IgD-negative memory B cell (primary cell): Measurements from ENCODE around the gene DEGS1. TPM values are rescaled to one million over a fixed set of nuclear protein-coding genes. Genes with fewer than 3 reads are reported as not detected.

Experiments
- H3K27ac Mint-ChIP-seq, 3 donors: one replicate each; pipeline ENCODE4 v1.8.0; 2020 to 2022; ENCODE audit warnings: mild to moderate bottlenecking in 3 of 3, mixed read lengths in 3 of 3, moderate library complexity in 1 of 3
- H3K27me3 Mint-ChIP-seq: one replicate; pipeline ENCODE4 v1.8.0; 2021; ENCODE audit warnings: mixed read lengths
- H3K36me3 Mint-ChIP-seq: one replicate; pipeline ENCODE4 v1.8.0; 2020; ENCODE audit warnings: mild to moderate bottlenecking, mixed read lengths
- H3K4me1 Mint-ChIP-seq, 3 donors: one replicate each; pipeline ENCODE4 v1.8.0; 2020 to 2022; ENCODE audit warnings: mixed read lengths in 3 of 3, mild to moderate bottlenecking in 1 of 3
- H3K4me3 Mint-ChIP-seq, 4 donors: one replicate each; pipeline ENCODE4 v1.8.0; 2020 to 2022; ENCODE audit warnings: mild to moderate bottlenecking in 4 of 4, mixed read lengths in 4 of 4, moderate library complexity in 3 of 4
- H3K9me3 Mint-ChIP-seq, 3 donors: one replicate each; pipeline ENCODE4 v1.8.0; 2020 to 2021; ENCODE audit warnings: mixed read lengths in 3 of 3, mild to moderate bottlenecking in 1 of 3
- polyA plus RNA-seq: library from polyadenylated mRNA; unstranded; fragments of 300-500 nt; fragmentation: Illumina TruSeq; gene quantifications from one replicate; pipeline ENCODE4 v1.2.3, GENCODE V29; 2021

DEGS1 gene
- polyA plus RNA-seq, 1 donor from 2014 or later: 114 TPM

DNA sequence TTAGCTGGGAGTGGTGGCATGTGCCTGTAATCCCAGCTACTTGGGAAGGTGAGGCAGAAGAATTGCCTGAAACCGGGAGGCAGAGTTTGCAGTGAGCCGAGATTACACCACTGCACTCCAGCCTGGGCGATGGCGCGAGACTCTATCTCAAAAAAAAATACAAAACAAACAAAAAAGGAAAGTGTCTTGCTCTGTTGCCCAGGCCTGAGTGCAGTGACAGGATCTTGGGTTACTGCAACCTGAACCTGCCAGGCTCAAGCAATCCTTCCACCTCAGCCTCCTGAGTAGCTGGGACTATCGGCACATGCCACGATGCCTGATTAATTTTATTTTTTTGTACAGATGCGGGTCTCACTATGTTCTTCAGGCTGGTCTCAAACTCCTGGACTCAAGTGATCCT, 33.3 kb downstream of the DEGS1 start:
- no peaks in the 10 kb centered on the region for H3K36me3 Mint-ChIP-seq
- no peaks in the 10 kb centered on the region for H3K9me3 Mint-ChIP-seq
- peaks cover 0 to 8% (median 6%) of the 10 kb centered on the region in 3 donors for H3K4me1 Mint-ChIP-seq
- peaks cover 2% of the 10 kb centered on the region for H3K27me3 Mint-ChIP-seq
- H3K4me3 Mint-ChIP-seq: no peak overlapping the region
- no peak overlapping the region for H3K27ac Mint-ChIP-seq

DNA sequence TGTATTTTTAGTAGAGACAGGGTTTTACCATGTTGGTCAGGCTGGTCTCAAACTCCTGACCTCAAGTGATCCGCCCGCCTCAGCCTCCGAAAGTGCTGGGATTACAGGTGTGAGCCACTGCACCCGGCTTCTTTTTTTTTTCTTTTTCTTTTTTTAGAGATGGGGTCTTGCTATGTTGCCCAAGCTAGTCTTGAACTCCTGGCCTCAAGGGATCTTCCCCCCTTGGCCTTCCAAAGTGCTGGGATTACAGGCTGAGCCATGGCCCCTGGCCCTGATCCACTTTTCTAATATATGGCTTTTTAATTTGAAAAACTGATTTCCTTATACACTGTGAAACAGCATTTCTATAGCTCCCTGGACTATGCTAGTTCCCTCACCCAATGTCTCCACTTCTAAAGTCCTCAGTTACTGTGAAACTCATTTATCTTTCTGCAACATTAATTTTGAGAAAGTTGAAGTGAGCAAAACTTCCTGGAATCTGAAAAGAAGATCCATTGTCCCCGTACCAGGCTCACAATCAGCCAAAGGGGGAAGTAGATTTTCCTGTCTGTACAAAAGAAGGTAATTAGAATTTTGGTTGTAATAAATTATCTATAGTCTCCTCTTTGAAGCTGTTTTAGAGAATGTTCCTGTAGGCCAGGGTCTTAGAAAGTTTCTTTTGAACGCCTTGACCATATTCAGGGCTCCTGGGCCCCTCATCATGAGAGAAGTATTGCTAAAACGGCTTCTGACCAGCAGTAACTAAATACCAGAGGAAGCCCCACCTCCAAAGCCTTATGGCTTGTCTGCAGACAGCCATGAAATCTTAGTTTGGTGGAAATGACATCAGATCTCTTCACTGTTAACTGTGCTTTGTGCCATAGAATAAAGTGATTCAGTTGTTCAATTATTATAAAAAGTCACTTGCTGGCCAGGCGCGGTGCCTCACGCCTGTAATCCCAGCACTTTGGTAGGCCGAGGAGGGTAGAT, 34.9 kb downstream of the DEGS1 start:
- Mint-ChIP-seq H3K4me3 (no peak overlapping the region), H3K9me3 (no peaks in the 10 kb centered on the region), H3K4me1 (peaks cover 0 to 8% (median 4%) of the 10 kb centered on the region in 3 donors), H3K27me3 (peaks cover 2% of the 10 kb centered on the region), H3K27ac (no peak overlapping the region), H3K36me3 (no peaks in the 10 kb centered on the region)

DNA sequence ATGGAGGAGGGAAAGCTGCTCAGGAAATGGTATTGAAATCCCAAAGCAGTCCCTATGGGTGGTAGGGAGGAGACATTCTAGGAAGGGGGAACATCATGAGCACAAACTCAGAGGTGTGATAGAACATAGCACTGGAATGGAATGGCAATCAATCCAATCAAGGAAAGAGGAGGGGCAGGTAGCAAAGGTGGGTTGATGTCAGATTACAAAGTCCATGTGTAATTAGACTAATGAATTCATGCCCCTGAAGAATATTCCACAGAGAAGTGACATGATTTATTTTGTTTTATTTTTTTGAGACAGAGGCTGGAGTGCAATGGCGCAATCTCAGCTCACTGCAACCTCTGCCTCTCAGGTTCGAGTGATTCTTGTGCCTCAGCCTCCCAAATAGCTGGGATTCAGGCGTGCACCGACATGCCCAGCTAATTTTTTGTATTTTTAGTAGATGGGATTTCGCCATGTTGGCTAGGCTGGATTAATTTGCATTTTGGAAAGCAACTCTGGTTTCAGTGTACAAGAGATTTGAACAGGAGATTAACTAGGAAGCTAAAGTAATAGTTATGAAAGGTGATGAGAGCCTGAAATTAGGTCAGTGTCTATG, 36.1 kb downstream of the DEGS1 start:
- Mint-ChIP-seq H3K27ac (peak overlapping the region in 1 of 3 donors; percentile 3), H3K9me3 (no peaks in the 10 kb centered on the region), H3K36me3 (peaks cover 2% of the 10 kb centered on the region)

DNA sequence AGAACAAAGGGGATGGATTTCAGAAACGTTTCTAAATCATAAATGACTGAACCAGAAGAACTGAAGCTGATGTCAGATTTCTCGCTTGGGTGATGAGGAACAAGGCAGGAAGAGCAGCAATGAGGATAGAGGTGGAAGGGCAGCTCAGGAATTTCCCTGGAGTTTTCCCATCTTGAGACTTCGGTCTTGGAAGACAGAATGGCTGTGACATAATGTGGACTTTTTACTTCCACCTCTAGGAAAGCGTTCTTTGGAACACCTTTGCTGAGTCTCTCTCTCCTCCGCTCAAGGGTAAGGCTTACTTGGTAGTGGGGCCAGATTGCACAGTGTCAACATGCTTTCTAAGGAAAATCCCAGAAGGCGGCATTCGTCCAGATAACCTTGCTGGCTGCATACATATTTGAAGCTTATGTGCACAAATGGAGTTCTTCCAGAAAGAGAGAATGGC, 36.6 kb downstream of the DEGS1 start:
- no peak overlapping the region for H3K4me3 Mint-ChIP-seq
- H3K36me3 Mint-ChIP-seq: peaks cover 2% of the 10 kb centered on the region
- H3K9me3 Mint-ChIP-seq: no peaks in the 10 kb centered on the region
- H3K27me3 Mint-ChIP-seq: peaks cover 2% of the 10 kb centered on the region
- H3K27ac Mint-ChIP-seq: peak overlapping the region in 1 of 3 donors; percentile 3
- peaks cover 0 to 2% (median 0%) of the 10 kb centered on the region in 3 donors for H3K4me1 Mint-ChIP-seq

More for the DNA sequence above, 36.1 kb downstream of the DEGS1 start:
- Mint-ChIP-seq H3K27me3 (peaks cover 2% of the 10 kb centered on the region), H3K4me1 (peaks cover 0 to 4% (median 0%) of the 10 kb centered on the region in 3 donors), H3K4me3 (no peak overlapping the region)

DNA sequence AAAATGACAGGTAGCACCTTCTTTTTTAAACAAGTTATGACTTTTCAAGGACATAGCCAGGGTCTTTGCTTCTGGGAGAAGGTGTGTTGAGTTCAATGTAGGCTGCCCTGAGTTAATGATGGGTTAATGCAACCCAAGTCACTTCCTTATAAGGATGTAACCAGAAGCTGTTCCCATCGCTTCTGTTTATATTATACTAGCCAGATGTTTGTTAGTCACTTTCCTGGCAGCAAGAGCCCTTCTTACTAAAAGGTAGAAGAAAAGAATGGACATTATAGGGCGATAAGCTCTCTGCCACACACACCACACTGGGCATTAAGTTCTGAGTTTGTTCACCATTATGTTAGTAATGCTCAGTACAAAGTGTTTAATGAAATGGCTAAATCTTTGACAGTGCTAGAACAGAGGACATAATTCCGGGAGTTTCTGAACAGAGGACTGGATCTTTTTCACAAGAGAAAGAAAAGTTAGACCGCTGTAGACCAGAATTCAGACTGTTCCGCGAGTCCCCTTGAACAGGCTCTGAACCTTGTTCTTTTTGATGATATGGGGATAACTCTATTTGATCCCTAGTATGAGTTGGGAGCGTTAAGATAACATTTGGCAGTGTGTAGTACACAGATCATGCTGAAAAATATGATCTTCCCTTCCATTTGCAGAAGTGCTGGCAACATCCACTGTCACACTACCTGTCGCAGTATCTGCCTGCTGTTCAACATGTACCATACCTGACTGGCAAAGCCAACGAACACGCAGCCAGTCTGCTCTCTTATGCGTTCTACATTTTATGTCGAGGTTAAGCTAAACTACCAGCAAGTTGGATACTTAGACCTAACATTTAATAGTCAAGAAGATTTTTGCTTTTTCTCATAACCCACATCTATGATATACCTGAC, 41.0 kb downstream of the DEGS1 start:
- H3K27me3 Mint-ChIP-seq: peaks cover 2% of the 10 kb centered on the region

DNA sequence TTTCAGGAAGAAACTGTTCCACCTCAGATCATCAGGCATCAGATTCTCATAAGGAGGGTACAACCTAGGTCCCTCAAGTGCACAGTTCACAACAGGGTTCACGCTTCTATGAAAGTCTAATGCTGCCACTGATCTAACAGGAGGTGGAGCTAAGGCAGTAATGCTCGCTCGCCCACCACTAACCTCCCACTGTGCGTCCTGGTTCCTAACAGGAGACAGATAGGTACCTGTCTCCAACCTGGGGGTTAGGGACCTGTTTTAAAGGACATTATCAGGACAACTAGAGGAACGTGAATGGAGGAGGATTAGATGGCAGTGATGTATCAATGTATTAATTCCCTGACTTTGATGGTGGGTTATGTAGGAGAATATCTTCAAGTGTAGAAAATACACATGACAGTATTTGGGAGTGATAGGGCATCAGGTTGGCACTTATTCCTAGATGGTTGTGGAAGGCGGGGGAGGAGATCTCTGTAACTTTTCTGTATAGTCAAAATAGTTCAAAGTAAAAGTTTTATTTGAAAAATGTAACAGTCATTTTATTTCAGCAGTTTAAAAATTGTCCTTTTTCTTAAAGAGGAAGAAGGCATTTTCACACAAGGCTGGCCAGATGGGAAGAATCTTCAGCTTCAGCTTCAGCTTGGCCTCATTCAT, 43.9 kb downstream of the DEGS1 start:
- peaks cover 23% of the 10 kb centered on the region for H3K36me3 Mint-ChIP-seq
- H3K4me1 Mint-ChIP-seq: no peaks in the 10 kb centered on the region
- no peaks in the 10 kb centered on the region for H3K27me3 Mint-ChIP-seq
- H3K9me3 Mint-ChIP-seq: no peaks in the 10 kb centered on the region
- H3K4me3 Mint-ChIP-seq: no peak overlapping the region
- H3K27ac Mint-ChIP-seq: no peak overlapping the region

More for the DNA sequence above, 41.0 kb downstream of the DEGS1 start:
- Mint-ChIP-seq H3K9me3 (no peaks in the 10 kb centered on the region), H3K4me1 (no peaks in the 10 kb centered on the region), H3K4me3 (no peak overlapping the region), H3K36me3 (peaks cover 13% of the 10 kb centered on the region), H3K27ac (no peak overlapping the region)

DNA sequence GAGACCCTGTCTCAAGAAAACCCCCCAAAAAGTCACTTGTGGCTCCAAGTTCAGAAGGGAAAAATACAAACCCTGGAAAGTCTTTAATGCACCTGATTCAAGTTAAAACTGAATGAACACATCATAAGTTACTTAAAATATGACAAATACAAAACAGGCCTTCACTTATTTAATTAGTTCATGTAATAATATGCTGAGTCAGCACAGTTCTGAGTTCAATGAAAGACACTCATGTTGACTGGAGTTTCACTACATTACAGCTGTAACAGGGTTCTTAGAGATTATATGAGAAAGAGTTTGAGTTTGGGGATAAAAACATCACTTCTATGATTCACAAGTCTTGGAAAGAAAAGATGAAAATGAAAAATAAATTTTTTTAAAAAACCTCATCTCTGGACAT, 51.0 kb downstream of the DEGS1 start:
- Mint-ChIP-seq H3K36me3 (peaks cover 14% of the 10 kb centered on the region), H3K4me3 (no peak overlapping the region), H3K4me1 (no peaks in the 10 kb centered on the region), H3K27me3 (no peaks in the 10 kb centered on the region), H3K27ac (no peak overlapping the region), H3K9me3 (no peaks in the 10 kb centered on the region)

DNA sequence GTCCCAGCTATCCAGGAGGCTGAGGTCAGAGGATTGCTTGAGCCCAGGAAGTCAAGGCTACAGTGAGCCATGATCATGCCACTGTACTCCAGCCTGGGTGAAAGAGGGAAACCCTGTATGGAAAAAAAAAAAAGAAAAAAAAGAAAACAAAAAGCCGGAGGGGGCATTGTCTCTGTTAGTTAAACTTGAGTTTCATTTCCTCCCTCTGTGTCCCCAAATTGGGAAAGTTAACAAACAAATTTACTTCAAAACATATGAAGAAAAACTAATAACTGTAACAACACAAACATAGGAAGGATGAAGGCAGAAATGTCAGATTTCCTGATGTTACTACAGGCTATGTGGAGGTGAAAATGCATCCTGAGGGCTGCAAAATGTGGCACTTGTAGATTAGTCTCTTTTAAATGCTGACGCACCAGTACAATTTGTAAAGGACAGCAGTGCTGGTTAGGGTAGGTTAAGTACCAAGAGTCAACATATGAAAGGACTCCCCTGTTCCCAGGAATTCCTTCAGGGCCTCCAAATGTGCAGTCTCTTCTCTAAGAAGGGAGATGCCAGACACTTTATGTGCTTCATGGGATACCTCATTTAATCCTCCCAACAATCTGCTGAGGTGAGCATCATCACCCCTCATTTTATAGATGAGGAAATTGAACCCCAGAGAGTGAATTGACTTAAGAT, 52.9 kb downstream of the DEGS1 start:
- H3K4me1 Mint-ChIP-seq: no peaks in the 10 kb centered on the region
- H3K27ac Mint-ChIP-seq: no peak overlapping the region
- H3K36me3 Mint-ChIP-seq: peaks cover 11% of the 10 kb centered on the region
- H3K9me3 Mint-ChIP-seq: no peaks in the 10 kb centered on the region
- H3K27me3 Mint-ChIP-seq: no peaks in the 10 kb centered on the region
- no peak overlapping the region for H3K4me3 Mint-ChIP-seq

DNA sequence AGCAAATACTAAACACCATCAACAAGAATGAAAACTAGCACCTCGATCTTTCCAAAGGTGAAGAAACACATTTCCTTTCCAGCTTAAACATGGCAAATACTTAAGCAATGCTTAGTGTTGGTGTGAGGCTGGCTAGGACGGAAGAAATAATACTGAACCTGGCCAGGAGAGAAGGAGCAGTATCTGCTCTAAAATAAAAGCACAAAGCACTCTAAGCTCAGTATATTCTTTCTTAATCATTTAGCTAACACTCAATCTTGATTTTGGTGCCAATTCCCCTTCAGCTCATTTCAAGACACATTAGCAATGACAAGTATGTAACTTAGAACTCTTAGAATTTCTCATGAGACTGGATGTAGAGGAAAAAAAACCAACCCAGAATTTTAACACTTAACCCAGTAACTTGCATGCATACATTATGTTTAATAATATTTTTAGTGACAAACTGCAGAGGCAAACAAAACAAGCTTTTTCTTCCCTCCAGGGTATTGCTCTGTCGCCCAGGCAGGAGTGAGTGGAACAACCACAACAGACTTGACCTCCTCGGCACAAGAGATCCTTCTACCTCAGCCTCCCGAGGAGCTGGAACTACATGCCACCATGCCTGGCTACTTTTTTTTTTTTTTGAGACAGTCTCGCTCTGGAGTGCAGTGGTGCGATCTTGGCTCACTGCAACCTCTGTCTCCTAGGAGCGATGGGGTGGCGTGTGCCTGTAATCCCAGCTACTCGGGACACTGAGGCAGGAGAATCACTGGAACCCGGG, 54.3 kb downstream of the DEGS1 start:
- Mint-ChIP-seq H3K36me3 (peaks cover 10% of the 10 kb centered on the region), H3K27me3 (no peaks in the 10 kb centered on the region), H3K9me3 (no peaks in the 10 kb centered on the region), H3K27ac (no peak overlapping the region), H3K4me1 (no peaks in the 10 kb centered on the region), H3K4me3 (no peak overlapping the region)

DNA sequence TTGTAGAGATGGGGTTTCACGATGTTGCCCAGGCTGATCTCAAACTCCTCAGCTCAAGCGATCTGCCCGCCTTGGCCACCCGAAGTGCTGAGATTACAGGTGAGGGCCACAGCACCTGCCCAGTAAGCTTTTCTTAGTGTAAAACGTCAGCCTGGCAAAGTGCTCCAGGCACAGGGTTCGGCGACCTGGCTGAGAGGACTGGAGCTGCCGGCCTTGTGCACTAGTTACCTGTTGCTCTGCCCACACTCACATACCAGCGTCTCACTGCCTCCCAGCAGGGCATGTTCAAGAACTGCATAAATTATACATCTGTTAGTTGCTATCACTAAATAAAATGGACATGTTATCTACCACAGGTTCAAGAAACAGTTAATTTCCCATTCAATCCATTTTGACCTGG, 55.2 kb downstream of the DEGS1 start:
- H3K4me3 Mint-ChIP-seq: no peak overlapping the region
- peaks cover 9% of the 10 kb centered on the region for H3K36me3 Mint-ChIP-seq
- no peaks in the 10 kb centered on the region for H3K4me1 Mint-ChIP-seq
- H3K27ac Mint-ChIP-seq: no peak overlapping the region
- no peaks in the 10 kb centered on the region for H3K9me3 Mint-ChIP-seq
- H3K27me3 Mint-ChIP-seq: no peaks in the 10 kb centered on the region

DNA sequence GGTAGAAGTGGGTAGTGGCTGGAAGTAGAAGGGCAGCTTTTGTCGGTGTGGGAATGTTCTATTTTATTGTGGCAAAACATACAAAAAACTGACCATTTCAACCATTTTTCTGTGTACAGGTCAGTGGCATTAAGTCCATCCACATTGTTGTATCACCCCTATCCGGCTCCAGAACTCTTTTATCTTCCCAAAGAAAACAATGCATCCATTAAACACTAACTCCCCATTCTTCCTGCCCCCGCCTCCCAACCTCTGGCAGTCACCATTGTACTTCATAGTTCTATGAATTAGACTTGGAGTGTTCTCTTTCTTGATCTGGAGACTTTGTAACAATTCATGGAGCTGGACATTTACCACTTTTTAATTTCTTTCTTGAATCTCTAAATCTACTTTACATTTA, 55.7 kb downstream of the DEGS1 start:
- no peak overlapping the region for H3K4me3 Mint-ChIP-seq
- H3K27me3 Mint-ChIP-seq: no peaks in the 10 kb centered on the region
- H3K27ac Mint-ChIP-seq: peak overlapping the region in 1 of 3 donors; percentile 3
- H3K4me1 Mint-ChIP-seq: no peaks in the 10 kb centered on the region
- peaks cover 9% of the 10 kb centered on the region for H3K36me3 Mint-ChIP-seq
- H3K9me3 Mint-ChIP-seq: no peaks in the 10 kb centered on the region
